ENCODE results near the gene ALAS1. TPM values are rescaled to one million over a fixed set of nuclear protein-coding genes. Genes with fewer than 3 reads are reported as not detected.

Gene ALAS1
- total and polyA plus RNA-seq, 2 donors (not counting 3 experiments of a cell fraction or from before 2014, with no cell fraction given) = 45.1 to 72.1 TPM

GRCh38 chr3:52256622-52257021, 58.7 kb downstream of the ALAS1 start:
- Histone ChIP-seq H4K20me1 (replicated peaks; ENCODE audit: control insufficient read depth, extremely low read depth, insufficient read depth, low read length) (no peaks in the 10 kb centered on the region), H3K27ac (ENCODE audit: insufficient read depth, low read depth, low read length) (no peak overlapping the region), H3K9ac (replicated peaks; ENCODE audit: extremely low read depth, insufficient read depth, low read length) (no peak overlapping the region), H3K4me1 (ENCODE audit: control insufficient read depth, extremely low read depth, insufficient read depth, low read length) (peaks cover 18% of the 10 kb centered on the region), H3K4me3 (replicated peaks in 1 of 3; ENCODE audit: insufficient read depth in 1 of 3, low read depth in 1 of 3, low read length in 3 of 3) (no peak overlapping the region), H3K27me3 (ENCODE audit: control insufficient read depth in 2 of 2, insufficient read depth in 2 of 2, low read length in 2 of 2) (no peaks in the 10 kb centered on the region), H3K9me1 (replicated peaks; ENCODE audit: control insufficient read depth, extremely low read depth, insufficient read depth, low read length) (no peaks in the 10 kb centered on the region), H2AFZ (ENCODE audit: low read depth, low read length) (no peak overlapping the region), H3K9me3 (replicated peaks; ENCODE audit: control insufficient read depth, insufficient read depth, low read length) (no peaks in the 10 kb centered on the region), H3K79me2 (ENCODE audit: control insufficient read depth, insufficient read depth, low read length) (peaks cover 34% of the 10 kb centered on the region), H3K36me3 (ENCODE audit: control insufficient read depth in 2 of 2, extremely low read depth in 1 of 2, insufficient read depth in 2 of 2, low read length in 2 of 2) (peaks cover 37 to 51% of the 10 kb centered on the region in 2 experiments), H3K4me2 (ENCODE audit: insufficient read depth, low read length) (no peak overlapping the region)
- POLR2A ChIA-PET = no interaction called here
- intact Hi-C loops (cut with micrococcal nuclease) (no loop called here), dilution Hi-C loops (cut with MboI; ENCODE audit: extremely low pct_ligation_motif_present, low sequenced_read_pairs) (no loop called here)
- FAIRE-seq (no peak), DNase-seq (ENCODE audit: low read depth, low spot score) (no peak)
- BruUV-seq (replicated peaks) = no TSS peak
- CTCF ChIA-PET = interaction anchor here (0.9 kb wide), 1 partner anchor 13 kb away, joined by 3 read pairs; no protein-coding TSS in a partner anchor
- TF ChIP-seq JUN (IDR thresholded peaks at IDR 0.05; ENCODE audit: borderline replicate concordance, insufficient read depth, insufficient read length, low read depth) = no peak
- TF ChIP-seq CTCF (IDR thresholded peaks at IDR 0.05; ENCODE audit: extremely low read depth in 1 of 2, insufficient read depth in 1 of 2, low read depth in 1 of 2, low read length in 2 of 2) = no peak
- TF ChIP-seq MAX (IDR thresholded peaks at IDR 0.05; ENCODE audit: insufficient read depth, insufficient read length) = no peak
- TF ChIP-seq GATA2 (IDR thresholded peaks at IDR 0.05; ENCODE audit: insufficient read depth, insufficient read length, low read depth, low read length) = no peak
- no peak for TF ChIP-seq MYC (IDR thresholded peaks at IDR 0.05; ENCODE audit: low read depth, low read length)
- no peak for TF ChIP-seq FOS (IDR thresholded peaks at IDR 0.05; ENCODE audit: borderline replicate concordance, insufficient read depth, low read length)
- TF ChIP-seq POLR2A (IDR thresholded peaks at IDR 0.05; ENCODE audit: low read depth, low read length) = no peak
